B cell (primary cell): ENCODE data around the gene SCMH1. TPM values are rescaled to one million over a fixed set of nuclear protein-coding genes. Genes with fewer than 3 reads are reported as not detected.

Experiments
- ATAC-seq: fragments of 200-7000 bp; cut with Tn5 transposase; one replicate; pipeline ENCODE4 v1.10.0; 2021; ENCODE audit warnings: low read depth, mild to moderate bottlenecking, moderate number of reproducible peaks, moderate library complexity
- CTCF ChIA-PET: fragments of 350-600 bp; sonication (Branson Sonifier 250); formaldehyde crosslinking; loops from one replicate; lab custom pipeline; 2021; ENCODE audit warnings: antibody characterized with exemption, inconsistent platforms; lab: Charles Lee
- POLR2A ChIA-PET: fragments of 350-600 bp; sonication (Branson Sonifier 250); formaldehyde crosslinking; loops from one replicate; lab custom pipeline; 2021; ENCODE audit warnings: antibody characterized with exemption; lab: Charles Lee
- DNase-seq: peaks from one replicate; pipeline ENCODE4 v3.0.0; 2013
- H2AFZ ChIP-seq: 2 replicates; pipeline ENCODE4 v1.6.1; 2012; ENCODE audit warnings: mild to moderate bottlenecking, low read depth, low read length; ENCODE audit not compliant: insufficient read depth, poor library complexity, severe bottlenecking
- H3K27ac ChIP-seq, 2 donors: 1 replicate in 1 of 2; 2 replicates in 1 of 2; pipeline ENCODE4 v1.5.1; 2012 to 2013; ENCODE audit warnings: low read length in 2 of 2, mild to moderate bottlenecking in 2 of 2, moderate library complexity in 1 of 2
- H3K27me3 ChIP-seq, 4 experiments: fragments of 200-600 bp in 1 of 4; sonication (generic) in 1 of 4; replicated peaks in 1 of 4; 1 replicate in 2 of 4; 2 replicates in 2 of 4; pipeline versions ENCODE4 v1.6.1 to v1.7.0; 2013 to 2016; ENCODE audit warnings: low read length in 3 of 4, mild to moderate bottlenecking in 2 of 4, mixed read lengths in 1 of 4, moderate library complexity in 1 of 4; ENCODE audit not compliant: insufficient read depth in 4 of 4, control insufficient read depth in 3 of 4; ENCODE audit errors: control extremely low read depth in 1 of 4
- H3K36me3 ChIP-seq, 2 experiments: replicated peaks in 1 of 2; 1 replicate in 1 of 2; 2 replicates in 1 of 2; pipeline versions ENCODE4 v1.6.1 to v1.7.1; 2013; ENCODE audit warnings: low read length in 1 of 2; ENCODE audit not compliant: insufficient read depth in 2 of 2, control insufficient read depth in 1 of 2; ENCODE audit errors: control extremely low read depth in 1 of 2, extremely low read depth in 1 of 2
- H3K4me1 ChIP-seq, 2 donors: fragments of 200-600 bp in 1 of 2; sonication (generic) in 1 of 2; 1 replicate in 1 of 2; 2 replicates in 1 of 2; pipeline versions ENCODE4 v1.5.1 to v1.6.1; 2013 to 2017; ENCODE audit warnings: low read length in 2 of 2; ENCODE audit not compliant: control insufficient read depth in 2 of 2, insufficient read depth in 2 of 2
- H3K4me2 ChIP-seq: replicated peaks from 2 replicates; pipeline ENCODE3; 2012; ENCODE audit warnings: mild to moderate bottlenecking, low read depth, low read length; ENCODE audit not compliant: poor library complexity, severe bottlenecking
- H3K4me3 ChIP-seq, 5 experiments: fragments of 200-600 bp in 1 of 5; sonication (generic) in 1 of 5; 1 replicate in 3 of 5; 2 replicates in 2 of 5; pipeline versions ENCODE4 v1.5.1 to v1.7.0; 2011 to 2016; ENCODE audit warnings: low read length in 4 of 5, mild to moderate bottlenecking in 4 of 5, low read depth in 2 of 5, control low read depth in 1 of 5, moderate library complexity in 1 of 5; ENCODE audit not compliant: insufficient read depth in 1 of 5; ENCODE audit errors: control extremely low read depth in 1 of 5, extremely low read depth in 1 of 5
- H3K79me2 ChIP-seq: fragments of 200-600 bp; sonication (generic); one replicate; pipeline ENCODE4 v1.6.0; 2016; ENCODE audit warnings: low read length; ENCODE audit not compliant: control insufficient read depth, insufficient read depth
- H3K9ac ChIP-seq: fragments of 200-600 bp; sonication (generic); 2 replicates; pipeline ENCODE4 v1.6.1; 2017; ENCODE audit warnings: mild to moderate bottlenecking, low read length, moderate library complexity
- H3K9me3 ChIP-seq, 3 donors: one replicate each; pipeline versions ENCODE4 v1.6.1 to v1.7.1; 2013; ENCODE audit warnings: low read length in 2 of 3; ENCODE audit not compliant: control insufficient read depth in 2 of 3, insufficient read depth in 1 of 3; ENCODE audit errors: control extremely low read depth in 1 of 3
- H4K20me1 ChIP-seq: 2 replicates; pipeline ENCODE4 v1.6.0; 2012; ENCODE audit warnings: mild to moderate bottlenecking, low read length; ENCODE audit not compliant: insufficient read depth, control insufficient read depth, poor library complexity, severe bottlenecking
- H3K27ac Mint-ChIP-seq: one replicate; pipeline ENCODE4 v1.8.0; 2021; ENCODE audit warnings: mixed read lengths
- H3K27me3 Mint-ChIP-seq: one replicate; pipeline ENCODE4 v1.8.0; 2021; ENCODE audit warnings: mixed read lengths
- H3K4me1 Mint-ChIP-seq: one replicate; pipeline ENCODE4 v1.8.0; 2021; ENCODE audit warnings: mixed read lengths
- H3K4me3 Mint-ChIP-seq: one replicate; pipeline ENCODE4 v1.8.0; 2021; ENCODE audit warnings: mixed read lengths
- H3K9me3 Mint-ChIP-seq: one replicate; pipeline ENCODE4 v1.8.0; 2022; ENCODE audit warnings: mixed read lengths; ENCODE audit not compliant: insufficient read depth
- EZH2 ChIP-seq: IDR thresholded peaks from 2 replicates; pipeline ENCODE4 v1.6.1; 2012; ENCODE audit warnings: borderline replicate concordance, low read depth, mild to moderate bottlenecking, moderate library complexity, low read length; ENCODE audit not compliant: insufficient read depth, poor library complexity, severe bottlenecking
- WGBS: methylation state at CpG from one replicate; pipeline ENCODE4 v1.1.5; 2013; ENCODE audit warnings: missing lambda C conversion rate; ENCODE audit not compliant: insufficient coverage; 5-methylcytosine and 5-hydroxymethylcytosine counted together
- intact Hi-C: fragments of 100-400 bp; cut with micrococcal nuclease; formaldehyde crosslinking; loops from one replicate; pipeline ENCODE4 v1.10.0; 2022
- polyA plus RNA-seq: library from polyadenylated mRNA; depleted of rRNA; stranded (reverse); fragments of >200 nt; gene quantifications from 2 replicates; pipeline ENCODE4 v1.2.3, GENCODE V29; 2012
- total RNA-seq, 2 donors: library from RNA; stranded (reverse); fragments of 120-200 nt in 1 of 2; gene quantifications; 1 replicate in 1 of 2; 2 replicates in 1 of 2; pipeline versions ENCODE4 v1.2.3 to v1.2.4, GENCODE V29; 2013 to 2022
- TF ChIP-seq, protein P1 (sequence below): fragments of 200-600 bp; IDR thresholded peaks from one replicate; pipeline ENCODE4 v1.8.0; 2022; ENCODE audit warnings: antibody characterized with exemption, mild to moderate bottlenecking

SCMH1 gene
- total and polyA plus RNA-seq, 2 donors (not counting 1 experiment from before 2014, with no cell fraction given) = 29.4 to 33.3 TPM

DNA sequence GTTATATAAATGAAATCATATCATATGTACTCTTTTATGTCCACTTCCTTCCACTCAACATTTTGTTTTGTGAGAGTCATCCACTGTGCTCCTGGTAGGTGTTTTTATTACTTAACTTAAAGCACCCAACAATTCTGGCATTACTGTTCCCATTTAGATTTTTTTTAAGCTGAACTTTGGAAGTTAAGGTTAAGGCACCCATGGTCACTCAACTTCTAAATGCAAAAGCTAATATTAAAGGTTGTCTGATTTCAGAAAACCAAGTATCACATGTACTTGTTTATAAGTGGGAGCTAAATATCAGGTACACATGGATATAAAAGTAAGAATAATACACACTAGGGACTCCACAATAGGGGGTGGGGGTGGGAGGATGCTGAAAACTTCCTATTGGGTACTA, 42.7 kb downstream of the SCMH1 start:
- Histone ChIP-seq H4K20me1 (no peaks in the 10 kb centered on the region), H3K36me3 (no peaks in the 10 kb centered on the region), H3K9me3 (peaks cover 2 to 6% (median 3%) of the 10 kb centered on the region in 3 donors), H2AFZ (no peak overlapping the region), H3K27ac (no peak overlapping the region), H3K4me3 (no peak overlapping the region), H3K4me1 (peaks cover 9% of the 10 kb centered on the region in 2 donors), H3K9ac (no peak overlapping the region), H3K27me3 (no peaks in the 10 kb centered on the region), H3K79me2 (peaks cover 21% of the 10 kb centered on the region), H3K4me2 (no peak overlapping the region)
- H3K27ac Mint-ChIP-seq = no peak overlapping the region
- ChIA-PET CTCF (no interaction called here), POLR2A (interaction anchor here (0.7 kb wide), 1 partner anchor 10 kb away, joined by 8 read pairs; no protein-coding TSS in a partner anchor)
- no peak overlapping the region for H3K4me3 Mint-ChIP-seq
- H3K9me3 Mint-ChIP-seq = no peaks in the 10 kb centered on the region
- DNase-seq = no peak
- no peak for ATAC-seq
- TF ChIP-seq, protein P1, sequence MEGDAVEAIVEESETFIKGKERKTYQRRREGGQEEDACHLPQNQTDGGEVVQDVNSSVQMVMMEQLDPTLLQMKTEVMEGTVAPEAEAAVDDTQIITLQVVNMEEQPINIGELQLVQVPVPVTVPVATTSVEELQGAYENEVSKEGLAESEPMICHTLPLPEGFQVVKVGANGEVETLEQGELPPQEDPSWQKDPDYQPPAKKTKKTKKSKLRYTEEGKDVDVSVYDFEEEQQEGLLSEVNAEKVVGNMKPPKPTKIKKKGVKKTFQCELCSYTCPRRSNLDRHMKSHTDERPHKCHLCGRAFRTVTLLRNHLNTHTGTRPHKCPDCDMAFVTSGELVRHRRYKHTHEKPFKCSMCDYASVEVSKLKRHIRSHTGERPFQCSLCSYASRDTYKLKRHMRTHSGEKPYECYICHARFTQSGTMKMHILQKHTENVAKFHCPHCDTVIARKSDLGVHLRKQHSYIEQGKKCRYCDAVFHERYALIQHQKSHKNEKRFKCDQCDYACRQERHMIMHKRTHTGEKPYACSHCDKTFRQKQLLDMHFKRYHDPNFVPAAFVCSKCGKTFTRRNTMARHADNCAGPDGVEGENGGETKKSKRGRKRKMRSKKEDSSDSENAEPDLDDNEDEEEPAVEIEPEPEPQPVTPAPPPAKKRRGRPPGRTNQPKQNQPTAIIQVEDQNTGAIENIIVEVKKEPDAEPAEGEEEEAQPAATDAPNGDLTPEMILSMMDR = no peak
- TF ChIP-seq EZH2 = no peak
- intact Hi-C loops = no loop called here
- no peaks in the 10 kb centered on the region for H3K27me3 Mint-ChIP-seq
- peaks cover 15% of the 10 kb centered on the region for H3K4me1 Mint-ChIP-seq

DNA sequence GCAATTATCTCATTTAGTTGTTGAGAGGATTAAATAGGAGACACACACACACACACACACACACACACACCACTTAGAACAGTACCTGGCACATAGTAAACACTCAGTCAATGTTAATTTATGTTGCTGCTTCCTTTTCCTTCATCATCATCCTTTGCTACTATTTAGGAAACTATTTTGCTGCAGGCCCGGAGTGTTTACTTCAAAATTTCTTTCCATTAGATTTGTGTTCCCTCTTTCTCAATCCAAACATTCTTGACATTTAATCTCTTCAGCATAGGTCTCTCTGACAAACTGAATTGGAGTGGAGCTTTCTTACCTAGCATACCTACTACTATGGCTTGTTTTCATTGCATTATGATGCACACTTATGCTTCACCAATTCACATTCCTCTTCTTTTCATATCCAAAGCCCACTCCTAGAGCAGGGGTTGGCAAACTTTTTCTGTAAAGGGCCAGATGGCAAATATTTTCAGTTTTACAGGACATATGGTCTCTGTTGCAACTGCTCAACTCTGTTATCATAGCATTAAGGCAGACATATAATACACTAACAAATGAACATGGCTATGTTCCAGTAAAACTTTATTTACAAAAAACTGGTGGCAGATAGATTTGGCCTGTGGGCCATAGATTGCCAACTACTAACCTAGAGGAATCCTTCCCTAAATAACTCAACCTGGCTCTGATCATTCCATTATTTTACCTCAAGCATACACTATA, 49.5 kb downstream of the SCMH1 start:
- no peak overlapping the region for H3K27ac ChIP-seq
- DNase-seq = no peak
- intact Hi-C loops = no loop called here
- 67% methylated on average over 1 of the region's 1 CpG for WGBS
- H3K9me3 Mint-ChIP-seq = no peaks in the 10 kb centered on the region
- ChIA-PET CTCF (no interaction called here), POLR2A (no interaction called here)
- no peak overlapping the region for H3K27ac Mint-ChIP-seq
- no peaks in the 10 kb centered on the region for H3K4me1 ChIP-seq
- no peak for ATAC-seq
- no peak overlapping the region for H2AFZ ChIP-seq
- H3K79me2 ChIP-seq = peaks cover 25% of the 10 kb centered on the region
- no peak for TF ChIP-seq EZH2
- TF ChIP-seq, protein P1 = no peak
- no peak overlapping the region for H3K9ac ChIP-seq
- H3K4me3 ChIP-seq = no peak overlapping the region
- H3K36me3 ChIP-seq = no peaks in the 10 kb centered on the region
- no peak overlapping the region for H3K4me2 ChIP-seq
- no peaks in the 10 kb centered on the region for H3K27me3 Mint-ChIP-seq
- peaks cover 6% of the 10 kb centered on the region for H3K4me1 Mint-ChIP-seq
- H3K27me3 ChIP-seq = no peaks in the 10 kb centered on the region
- no peaks in the 10 kb centered on the region for H4K20me1 ChIP-seq
- no peak overlapping the region for H3K4me3 Mint-ChIP-seq
- H3K9me3 ChIP-seq = peaks cover 0 to 3% (median 0%) of the 10 kb centered on the region in 3 donors
